KMS-11 (cell line): ENCODE results near the gene ZPBP2.
"Not testable (repeated sequence)": the region's sequence is repeated elsewhere in the genome, so short reads cannot be mapped to it uniquely, and the experiment has no call there.

Experiments used
- H2AFZ ChIP-seq: fragments of 200-600 bp; sonication (generic); 2 replicates; pipeline ENCODE4 v1.6.1; 2016; ENCODE audit warnings: antibody characterized with exemption, mixed run types, low read depth
- H3K27ac ChIP-seq: fragments of 200-600 bp; sonication (generic); 2 replicates; pipeline ENCODE4 v1.6.1; 2016; ENCODE audit warnings: mild to moderate bottlenecking, mixed run types
- H3K27me3 ChIP-seq: fragments of 200-600 bp; sonication (generic); 2 replicates; pipeline ENCODE4 v1.6.1; 2017; ENCODE audit warnings: mild to moderate bottlenecking, low read depth, mixed run types, moderate library complexity; ENCODE audit not compliant: insufficient read depth
- H3K36me3 ChIP-seq: fragments of 200-600 bp; sonication (generic); 2 replicates; pipeline ENCODE4 v1.6.1; 2017; ENCODE audit warnings: mild to moderate bottlenecking, mixed run types; ENCODE audit not compliant: insufficient read depth
- H3K4me1 ChIP-seq: fragments of 200-600 bp; sonication (generic); 2 replicates; pipeline ENCODE4 v1.6.1; 2016; ENCODE audit warnings: mild to moderate bottlenecking, low read depth, mixed run types; ENCODE audit not compliant: poor library complexity, severe bottlenecking
- H3K4me2 ChIP-seq: fragments of 200-600 bp; sonication (generic); 2 replicates; pipeline ENCODE4 v1.7.0; 2016; ENCODE audit warnings: mild to moderate bottlenecking, mixed run types
- H3K4me3 ChIP-seq: fragments of 200-600 bp; sonication (generic); IDR thresholded peaks from 2 replicates; pipeline ENCODE4 v1.6.1; 2017; ENCODE audit warnings: low read depth, low read length, mixed read lengths; ENCODE audit not compliant: insufficient read depth
- H3K79me2 ChIP-seq: fragments of 200-600 bp; sonication (generic); 2 replicates; pipeline ENCODE4 v1.6.1; 2016; ENCODE audit warnings: low read depth, mixed run types; ENCODE audit not compliant: insufficient read depth
- H3K9ac ChIP-seq: fragments of 200-600 bp; sonication (generic); 2 replicates; pipeline ENCODE4 v1.6.1; 2016; ENCODE audit warnings: mild to moderate bottlenecking, mixed run types
- H4K20me1 ChIP-seq: fragments of 200-600 bp; sonication (generic); 2 replicates; pipeline ENCODE4 v1.6.1; 2016; ENCODE audit warnings: mild to moderate bottlenecking, mixed run types; ENCODE audit not compliant: insufficient read depth
- CTCF ChIP-seq: fragments of 200-600 bp; sonication (generic); conservative IDR thresholded peaks from 2 replicates; pipeline ENCODE4 v1.6.1; 2017; ENCODE audit warnings: low read depth, mild to moderate bottlenecking, antibody characterized with exemption, low read length, moderate library complexity, mixed read lengths

ZPBP2 gene

DNA sequence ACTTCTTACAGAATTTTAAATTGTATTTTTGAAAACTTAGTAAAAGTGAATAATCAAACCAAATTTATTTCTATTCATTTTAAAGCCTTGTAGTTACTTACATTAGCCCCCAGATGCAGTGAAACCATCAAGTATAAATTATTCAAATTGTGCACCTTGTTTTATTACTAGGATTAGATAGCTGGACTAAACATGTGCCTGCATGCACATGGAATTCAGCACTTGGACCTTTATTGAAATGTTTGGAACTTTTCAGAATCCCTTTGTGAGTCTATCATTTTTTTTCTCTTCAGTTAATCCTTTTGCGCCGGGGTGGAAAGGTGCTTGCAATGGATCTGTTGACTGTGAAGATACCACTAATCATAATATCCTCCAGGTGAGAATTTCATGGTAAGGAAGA, 4.7 kb downstream of the ZPBP2 start:
- no peak for TF ChIP-seq CTCF
- no peaks in the 10 kb centered on the region for H3K79me2 ChIP-seq
- H3K4me2 ChIP-seq = no peak overlapping the region
- H2AFZ ChIP-seq = no peak overlapping the region
- no peaks in the 10 kb centered on the region for H3K27me3 ChIP-seq
- no peak overlapping the region for H3K27ac ChIP-seq
- no peak overlapping the region for H3K4me3 ChIP-seq
- no peaks in the 10 kb centered on the region for H4K20me1 ChIP-seq
- H3K9ac ChIP-seq = no peak overlapping the region
- peaks cover 22% of the 10 kb centered on the region for H3K4me1 ChIP-seq
- no peaks in the 10 kb centered on the region for H3K36me3 ChIP-seq

GRCh38 chr17:39886102-39886501, 18.1 kb downstream of the ZPBP2 start:
- not testable (repeated sequence) for H3K36me3 ChIP-seq, H3K4me2 ChIP-seq, H3K4me3 ChIP-seq, H3K27me3 ChIP-seq, H2AFZ ChIP-seq, H3K4me1 ChIP-seq, H3K79me2 ChIP-seq, H3K9ac ChIP-seq, H4K20me1 ChIP-seq, H3K27ac ChIP-seq

DNA sequence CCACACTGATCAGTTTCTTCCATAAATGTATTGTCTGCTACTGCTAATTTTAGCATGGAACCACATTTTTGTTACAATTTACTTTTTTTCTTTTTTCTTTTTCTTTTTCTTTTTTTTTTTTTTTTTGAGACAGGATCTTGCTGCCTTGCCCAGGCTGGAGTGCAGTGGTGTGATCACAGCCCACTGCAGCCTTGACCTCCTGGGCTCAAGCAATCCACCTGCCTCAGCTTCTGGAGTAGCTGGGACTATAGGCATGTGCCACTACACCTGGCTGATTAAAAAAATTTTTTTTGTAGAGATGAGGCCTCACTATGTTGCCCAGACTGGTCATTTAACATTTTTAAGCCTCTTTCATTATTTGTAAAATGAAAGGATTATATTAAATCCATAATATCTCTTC, 19.1 kb downstream of the ZPBP2 start:
- no peaks in the 10 kb centered on the region for H3K4me1 ChIP-seq
- H4K20me1 ChIP-seq = no peaks in the 10 kb centered on the region
- TF ChIP-seq CTCF = no peak
- no peak overlapping the region for H3K27ac ChIP-seq
- no peak overlapping the region for H3K4me2 ChIP-seq
- H3K27me3 ChIP-seq = no peaks in the 10 kb centered on the region
- H3K79me2 ChIP-seq = no peaks in the 10 kb centered on the region
- H2AFZ ChIP-seq = no peak overlapping the region
- no peak overlapping the region for H3K9ac ChIP-seq
- H3K4me3 ChIP-seq = no peak overlapping the region
- no peaks in the 10 kb centered on the region for H3K36me3 ChIP-seq

DNA sequence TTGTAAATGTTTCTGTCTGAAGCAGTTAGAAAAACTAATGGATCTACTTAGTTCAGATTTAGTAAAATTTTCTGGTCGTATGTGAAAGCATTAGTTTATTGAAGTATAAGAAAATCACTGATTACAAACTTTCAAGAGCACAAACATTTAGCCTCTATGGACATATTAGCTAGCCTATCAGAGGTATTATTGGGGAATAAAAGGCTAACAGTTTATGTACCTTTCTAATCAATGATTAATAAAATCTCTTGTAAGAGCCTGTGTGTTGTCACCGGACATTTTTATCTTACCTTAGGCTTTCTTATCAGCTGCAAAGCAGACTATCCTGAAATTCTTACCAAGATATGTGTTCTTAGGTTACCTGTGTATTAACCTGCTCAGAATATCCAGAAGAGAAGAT, 21.2 kb downstream of the ZPBP2 start:
- no peaks in the 10 kb centered on the region for H3K36me3 ChIP-seq
- H3K79me2 ChIP-seq = no peaks in the 10 kb centered on the region
- no peak overlapping the region for H3K9ac ChIP-seq
- TF ChIP-seq CTCF = no peak
- no peak overlapping the region for H3K27ac ChIP-seq
- H3K4me1 ChIP-seq = no peaks in the 10 kb centered on the region
- no peaks in the 10 kb centered on the region for H3K27me3 ChIP-seq
- H2AFZ ChIP-seq = no peak overlapping the region
- no peaks in the 10 kb centered on the region for H4K20me1 ChIP-seq
- no peak overlapping the region for H3K4me3 ChIP-seq
- H3K4me2 ChIP-seq = no peak overlapping the region

DNA sequence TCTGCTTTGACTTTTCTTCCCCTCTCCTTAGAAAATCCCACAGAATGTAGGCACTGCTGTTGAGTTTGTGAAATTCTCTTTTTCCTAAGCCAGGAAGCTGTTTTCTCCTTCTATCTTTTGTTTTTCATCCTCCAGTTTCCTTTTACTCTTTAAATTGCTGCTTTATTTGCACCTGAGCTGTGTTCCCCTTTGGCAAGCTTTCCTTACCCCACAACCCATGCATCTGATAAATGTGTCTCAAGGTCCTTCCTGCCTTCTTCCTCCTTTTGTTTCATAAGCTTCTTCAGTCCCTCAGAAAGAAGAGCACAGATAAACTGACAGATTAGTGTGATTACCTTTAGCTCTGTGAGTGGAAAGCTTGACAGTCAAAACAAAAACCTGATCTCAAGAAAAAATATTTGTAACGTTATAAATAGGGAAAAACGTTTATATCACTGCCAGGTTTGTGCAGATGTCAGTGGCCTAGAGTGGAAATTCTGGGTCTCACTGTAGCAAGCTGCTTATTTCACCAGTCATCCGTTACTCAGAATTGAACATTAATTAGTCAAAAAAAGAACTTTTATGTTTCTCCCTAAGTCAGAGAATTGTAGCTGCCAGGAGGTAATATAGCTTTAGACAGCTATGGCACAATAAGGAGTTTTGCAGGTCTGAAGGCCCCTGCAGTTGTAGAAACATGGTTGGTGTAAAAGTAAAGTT, 26.8 kb downstream of the ZPBP2 start:
- no peak for TF ChIP-seq CTCF
- Histone ChIP-seq H2AFZ (no peak overlapping the region), H3K4me2 (no peak overlapping the region), H3K79me2 (no peaks in the 10 kb centered on the region), H4K20me1 (no peaks in the 10 kb centered on the region), H3K9ac (no peak overlapping the region), H3K4me3 (no peak overlapping the region), H3K27me3 (no peaks in the 10 kb centered on the region), H3K36me3 (no peaks in the 10 kb centered on the region), H3K27ac (no peak overlapping the region), H3K4me1 (peaks cover 3% of the 10 kb centered on the region)
